GM13977 (cell line): ENCODE measurements around the gene IFITM10.
A peak's percentile ranks its signal among the peaks of the same experiment; 100 is the strongest.
"Not testable (repeated sequence)": the region's sequence is repeated elsewhere in the genome, so short reads cannot be mapped to it uniquely, and the experiment has no call there.

Experiments used
- DNase-seq: peaks from one replicate; pipeline ENCODE4 v3.0.0; 2012; ENCODE audit warnings: low spot score
- in situ Hi-C: fragments of 300-500 bp; cut with MboI; formaldehyde crosslinking; loops from one replicate; pipeline ENCODE4 v1.12.0; 2022; ENCODE audit warnings: low sequenced_read_pairs, low pct_unique_long_range_greater_than_20kb, mixed read lengths, inconsistent platforms; ENCODE audit not compliant: unreplicated experiment
- TF ChIP-seq, protein P1 (sequence below): IDR thresholded peaks from 2 replicates; pipeline ENCODE4 v1.5.1; 2012; ENCODE audit warnings: mild to moderate bottlenecking, control low read depth; ENCODE audit not compliant: insufficient read depth; ENCODE audit errors: extremely low read depth, missing control alignments

IFITM10 gene

DNA sequence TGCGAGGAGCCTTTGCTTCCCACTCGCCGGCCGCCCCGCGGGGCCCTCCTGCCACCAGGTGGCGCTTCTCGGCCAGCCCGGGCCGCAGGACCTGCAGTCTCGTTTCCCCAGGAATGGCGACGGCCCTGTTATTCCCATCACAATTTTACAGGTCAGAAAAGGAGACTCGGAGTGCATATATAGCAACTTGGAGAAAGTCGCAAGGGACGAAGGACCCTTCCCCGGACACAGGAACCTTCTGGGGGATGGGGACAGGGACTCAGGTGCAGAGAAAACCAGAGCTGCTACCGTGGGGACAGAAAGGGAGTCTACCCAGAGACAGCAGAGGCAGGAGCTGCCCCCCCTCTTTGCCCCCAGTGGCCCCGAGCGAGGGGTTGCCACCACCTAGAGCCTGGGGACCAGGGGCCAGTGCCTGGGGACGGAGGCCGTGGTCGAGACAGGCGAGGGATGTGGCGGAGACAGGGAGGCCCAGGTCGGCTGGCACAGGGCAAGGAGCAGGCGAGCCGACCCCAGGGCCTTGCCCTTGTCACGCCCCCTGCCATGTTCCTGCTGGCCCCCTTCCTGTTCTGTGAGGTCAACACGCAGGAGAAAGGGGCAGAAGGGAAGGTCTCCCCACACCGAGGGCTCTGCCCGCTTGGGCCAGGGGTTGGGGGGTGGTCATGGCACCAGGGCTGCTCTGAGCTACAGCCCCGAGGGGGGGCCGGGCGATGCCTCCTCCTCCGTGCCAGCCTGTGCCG, 56.9 kb downstream of the IFITM10 start:
- in situ Hi-C loops = loop anchor here (25.0 kb wide), 1 partner anchor 469 kb away; the partner anchor contains the start of genes INS and TH
- TF ChIP-seq, protein P1, sequence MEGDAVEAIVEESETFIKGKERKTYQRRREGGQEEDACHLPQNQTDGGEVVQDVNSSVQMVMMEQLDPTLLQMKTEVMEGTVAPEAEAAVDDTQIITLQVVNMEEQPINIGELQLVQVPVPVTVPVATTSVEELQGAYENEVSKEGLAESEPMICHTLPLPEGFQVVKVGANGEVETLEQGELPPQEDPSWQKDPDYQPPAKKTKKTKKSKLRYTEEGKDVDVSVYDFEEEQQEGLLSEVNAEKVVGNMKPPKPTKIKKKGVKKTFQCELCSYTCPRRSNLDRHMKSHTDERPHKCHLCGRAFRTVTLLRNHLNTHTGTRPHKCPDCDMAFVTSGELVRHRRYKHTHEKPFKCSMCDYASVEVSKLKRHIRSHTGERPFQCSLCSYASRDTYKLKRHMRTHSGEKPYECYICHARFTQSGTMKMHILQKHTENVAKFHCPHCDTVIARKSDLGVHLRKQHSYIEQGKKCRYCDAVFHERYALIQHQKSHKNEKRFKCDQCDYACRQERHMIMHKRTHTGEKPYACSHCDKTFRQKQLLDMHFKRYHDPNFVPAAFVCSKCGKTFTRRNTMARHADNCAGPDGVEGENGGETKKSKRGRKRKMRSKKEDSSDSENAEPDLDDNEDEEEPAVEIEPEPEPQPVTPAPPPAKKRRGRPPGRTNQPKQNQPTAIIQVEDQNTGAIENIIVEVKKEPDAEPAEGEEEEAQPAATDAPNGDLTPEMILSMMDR = peak; percentile 89
- DNase-seq = peak; percentile 86

DNA sequence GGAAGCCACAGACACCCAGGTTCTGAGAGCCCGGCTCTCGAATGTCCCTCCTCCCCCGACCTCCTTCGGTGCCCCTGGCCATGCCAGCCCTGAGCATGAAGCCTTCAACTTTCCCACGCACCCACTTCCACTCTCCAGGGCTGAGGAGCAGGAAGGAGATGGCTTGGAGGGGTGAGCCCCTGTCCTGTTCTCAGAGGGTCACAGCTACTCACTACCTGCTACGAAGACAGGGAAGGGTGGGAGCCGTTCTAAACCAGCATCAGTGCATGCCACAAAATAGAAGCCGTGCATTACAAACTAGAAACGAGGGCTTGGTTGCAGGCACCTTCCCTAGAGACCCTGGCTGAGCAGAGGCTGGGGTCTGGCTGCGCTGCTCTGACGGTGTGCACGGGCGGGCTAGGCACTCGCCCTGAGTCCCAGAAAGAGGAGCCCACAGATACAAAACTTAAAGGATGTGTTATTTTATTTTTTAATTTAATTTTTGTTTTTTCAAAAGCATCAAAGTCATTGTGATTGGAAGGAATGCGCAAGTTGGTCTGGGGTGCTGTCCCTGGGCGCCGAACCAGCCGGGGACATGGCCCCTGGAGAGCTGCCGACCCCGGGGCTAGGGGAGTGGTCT, 57.6 kb downstream of the IFITM10 start:
- in situ Hi-C loops = loop anchor here (25.0 kb wide), 1 partner anchor 469 kb away; the partner anchor contains the start of genes INS and TH
- TF ChIP-seq, protein P1 = no peak

DNA sequence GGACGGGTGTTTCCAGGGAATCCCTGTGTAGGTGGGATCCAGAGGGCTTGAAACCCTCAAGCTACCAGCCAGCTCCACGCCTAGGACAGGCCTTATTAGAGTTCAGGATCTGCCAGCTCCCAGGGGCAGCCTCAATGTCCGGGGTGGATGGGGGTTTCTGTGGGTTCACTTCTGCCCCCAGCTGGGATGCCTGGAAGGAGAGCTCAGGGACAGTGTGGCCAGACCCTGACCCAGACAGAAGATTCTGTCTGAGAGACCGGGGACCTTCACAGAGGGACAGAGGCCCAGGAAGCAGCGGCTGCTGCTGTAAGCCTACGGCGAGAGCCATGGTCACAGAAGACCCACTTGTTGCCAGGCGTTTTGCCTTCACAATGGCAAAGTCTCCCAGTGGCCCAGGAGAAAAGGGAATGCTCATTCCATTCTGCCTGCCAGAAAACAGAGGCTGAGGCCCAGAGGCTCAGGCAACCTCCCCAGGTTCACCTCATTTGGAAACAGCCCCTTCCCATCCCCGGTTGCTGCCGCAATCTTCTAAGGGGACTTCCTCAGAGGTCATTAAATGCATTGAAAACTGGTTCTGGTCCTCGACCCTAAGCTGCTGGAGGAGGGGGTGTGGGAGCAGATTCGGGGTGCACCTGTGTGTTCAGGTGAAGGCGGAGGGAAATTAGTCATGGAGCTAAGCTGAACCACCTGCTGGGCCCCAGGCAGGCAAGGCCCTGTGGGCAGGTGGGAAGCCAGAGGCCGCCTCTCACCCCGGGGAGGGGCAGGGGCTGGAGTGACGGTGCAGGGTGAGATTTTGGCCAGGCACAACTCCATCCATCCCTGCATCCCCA, 58.3 kb downstream of the IFITM10 start:
- in situ Hi-C loops = loop anchor here (25.0 kb wide), 1 partner anchor 470 kb away; the partner anchor contains the start of genes INS and TH
- TF ChIP-seq, protein P1 = no peak
- DNase-seq = no peak

More for the DNA sequence above, 57.6 kb downstream of the IFITM10 start:
- no peak for DNase-seq

DNA sequence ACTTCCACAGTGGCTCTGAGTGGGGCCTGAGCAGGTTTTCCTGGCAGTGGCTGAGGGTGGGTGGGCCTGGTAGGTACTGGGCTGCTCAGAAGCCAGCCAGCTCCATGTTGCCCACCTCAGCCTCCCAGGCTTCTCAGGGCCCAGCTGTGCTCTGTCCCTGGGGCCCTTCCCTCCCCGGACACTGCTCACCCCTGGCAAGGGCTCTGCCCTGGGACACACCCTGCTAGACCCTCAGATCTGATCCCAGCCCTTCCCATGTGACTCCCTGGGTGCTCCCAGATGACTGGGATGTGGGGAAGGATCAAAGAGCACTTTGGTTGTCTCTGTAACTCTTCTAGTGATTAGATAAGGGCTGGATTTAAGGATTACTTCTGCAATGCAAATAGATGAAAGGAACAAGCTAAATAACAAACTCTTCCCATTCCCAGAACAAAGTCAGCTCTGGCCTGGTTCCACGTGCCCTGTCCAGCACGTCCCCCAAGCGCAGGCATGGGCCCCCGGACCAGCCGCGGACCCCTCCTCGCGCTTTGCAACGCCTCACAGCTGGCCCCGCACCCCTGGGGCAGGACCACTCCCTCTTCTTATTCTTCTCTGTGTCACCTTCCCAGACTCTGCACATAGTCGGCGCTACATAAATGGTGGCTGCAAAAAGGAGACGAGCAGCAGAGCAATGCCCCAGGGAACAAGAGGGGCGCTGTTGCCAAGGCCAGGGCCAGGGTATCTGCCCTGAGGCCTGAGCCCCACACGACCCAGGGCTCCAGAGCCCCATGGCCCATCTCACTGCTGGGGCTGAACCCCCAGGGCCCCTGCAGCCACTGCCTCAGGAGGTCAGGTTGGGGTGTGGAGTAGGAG, 59.1 kb downstream of the IFITM10 start:
- TF ChIP-seq, protein P1 = no peak
- in situ Hi-C loops = loop anchor here (25.0 kb wide), 1 partner anchor 471 kb away; the partner anchor contains the start of genes INS and TH

DNA sequence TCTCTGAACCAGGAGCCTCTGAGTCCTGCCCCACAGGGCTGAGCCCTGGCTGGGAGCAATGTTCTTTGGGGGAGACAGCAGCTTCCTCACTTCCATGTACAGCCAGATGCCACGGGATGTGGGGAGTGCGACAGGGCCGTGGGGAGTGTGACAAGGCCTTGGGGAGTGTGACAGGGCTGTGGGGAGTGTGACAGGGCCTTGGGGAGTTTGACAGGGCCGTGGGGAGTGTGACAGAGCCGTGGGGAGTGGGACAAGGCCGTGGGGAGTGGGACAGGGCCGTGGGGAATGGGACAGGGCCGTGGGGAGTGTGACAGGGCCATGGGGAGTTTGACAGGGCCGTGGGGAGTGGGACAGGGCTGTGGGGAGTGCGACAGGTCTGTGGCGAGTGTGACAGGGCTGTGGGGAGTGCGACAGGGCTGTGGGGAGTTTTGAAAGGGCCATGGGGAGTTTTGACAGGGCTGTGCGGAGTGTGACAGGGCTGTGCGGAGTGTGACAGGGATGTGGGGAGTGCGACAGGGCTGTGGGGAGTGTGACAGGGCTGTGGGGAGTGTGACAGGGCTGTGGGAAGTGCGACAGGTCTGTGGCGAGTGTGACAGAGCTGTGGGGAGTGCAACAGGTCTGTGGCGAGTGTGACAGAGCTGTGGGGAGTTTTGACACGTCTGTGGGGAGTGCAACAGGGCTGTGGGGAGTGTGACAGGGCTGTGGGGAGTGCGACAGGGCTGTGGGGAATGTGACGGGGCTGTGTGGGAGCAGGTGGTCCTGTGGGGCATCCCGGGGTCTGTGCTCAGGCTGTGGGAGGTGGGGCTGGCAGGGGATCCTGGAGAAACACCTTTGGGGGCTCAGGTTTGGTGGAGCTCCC, 60.0 kb downstream of the IFITM10 start:
- in situ Hi-C loops = loop anchor here (25.0 kb wide), 1 partner anchor 472 kb away; the partner anchor contains the start of genes INS and TH

More for the DNA sequence above, 59.1 kb downstream of the IFITM10 start:
- DNase-seq = no peak

DNA sequence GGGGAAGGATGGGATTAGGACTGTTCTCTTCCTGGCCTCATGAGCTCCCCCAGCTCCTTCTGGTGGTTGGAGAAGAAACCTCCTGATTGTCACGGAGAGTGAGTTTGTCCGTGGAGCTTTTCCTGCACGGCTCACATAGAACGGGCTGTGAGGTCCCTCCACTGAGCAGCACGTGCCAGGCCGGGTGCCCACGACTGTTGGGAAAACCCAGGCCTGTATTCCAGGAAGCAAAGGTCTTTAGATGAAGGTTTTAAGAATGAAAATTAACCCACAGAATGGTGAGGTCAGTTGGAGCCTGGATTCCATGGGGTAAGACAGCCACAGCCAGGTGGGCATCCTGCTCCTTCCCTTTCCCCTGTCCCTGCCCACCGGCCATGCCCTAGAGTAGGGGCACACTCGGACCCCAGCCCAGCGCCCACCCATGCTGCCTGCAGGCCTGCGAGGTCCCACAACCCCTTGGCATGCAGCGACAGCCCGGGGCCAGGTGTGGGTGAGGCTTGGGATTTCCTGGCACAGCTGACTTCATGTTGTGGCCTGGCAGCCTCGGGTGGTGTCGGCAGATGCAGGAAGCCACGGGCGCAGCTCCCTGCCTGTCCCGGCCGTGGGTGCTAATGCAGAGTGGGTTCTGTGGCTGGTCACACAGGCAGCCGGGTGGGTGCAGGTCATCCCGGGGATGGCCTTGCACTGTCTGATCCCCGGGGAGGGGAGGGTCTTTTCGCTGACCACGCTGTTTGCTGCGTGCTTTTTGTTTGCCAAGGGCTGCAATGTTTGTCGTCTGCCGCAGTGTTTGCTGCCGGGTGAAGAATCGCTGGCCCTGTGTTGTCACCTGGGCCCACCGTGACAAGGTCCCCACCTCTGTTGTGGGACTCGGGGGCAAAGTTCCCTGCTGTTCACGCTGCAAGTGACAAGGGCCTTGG, 60.9 kb downstream of the IFITM10 start:
- in situ Hi-C loops = loop anchor here (25.0 kb wide), 1 partner anchor 473 kb away; the partner anchor contains the start of genes INS and TH
- not testable (repeated sequence) for DNase-seq

More for the DNA sequence above, 60.0 kb downstream of the IFITM10 start:
- TF ChIP-seq, protein P1 = no peak
- no peak for DNase-seq

DNA sequence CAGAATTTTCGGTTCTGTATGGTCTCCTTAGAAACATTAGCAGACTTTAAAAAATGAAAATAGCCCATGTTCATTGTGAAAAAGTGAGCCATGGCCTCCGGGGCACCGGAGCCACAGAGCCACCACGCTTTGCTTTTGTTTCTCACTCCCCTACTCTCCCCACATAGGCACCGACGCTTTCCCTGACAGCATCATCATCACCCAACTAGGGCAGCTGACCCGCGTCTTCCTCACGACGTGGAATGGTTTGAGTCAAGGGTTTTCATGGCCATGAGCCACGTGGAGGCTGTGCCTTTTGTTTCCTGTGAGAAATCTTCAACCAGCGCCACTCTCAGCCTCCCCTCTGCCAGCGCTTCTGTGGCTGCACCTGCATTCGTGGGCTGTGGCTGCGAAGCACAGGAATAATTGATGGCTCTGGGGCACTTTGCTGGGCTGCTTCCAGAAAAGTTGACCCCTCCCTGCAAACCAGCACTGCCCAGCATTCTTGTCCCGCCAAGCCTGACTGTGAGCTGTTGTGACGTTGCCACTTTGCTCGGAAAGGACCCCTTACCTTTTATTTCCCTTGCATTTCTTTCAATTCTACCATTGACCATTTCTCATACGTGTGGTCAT, 62.0 kb downstream of the IFITM10 start:
- in situ Hi-C loops = loop anchor here (25.0 kb wide), 1 partner anchor 474 kb away; the partner anchor contains the start of genes INS and TH

DNA sequence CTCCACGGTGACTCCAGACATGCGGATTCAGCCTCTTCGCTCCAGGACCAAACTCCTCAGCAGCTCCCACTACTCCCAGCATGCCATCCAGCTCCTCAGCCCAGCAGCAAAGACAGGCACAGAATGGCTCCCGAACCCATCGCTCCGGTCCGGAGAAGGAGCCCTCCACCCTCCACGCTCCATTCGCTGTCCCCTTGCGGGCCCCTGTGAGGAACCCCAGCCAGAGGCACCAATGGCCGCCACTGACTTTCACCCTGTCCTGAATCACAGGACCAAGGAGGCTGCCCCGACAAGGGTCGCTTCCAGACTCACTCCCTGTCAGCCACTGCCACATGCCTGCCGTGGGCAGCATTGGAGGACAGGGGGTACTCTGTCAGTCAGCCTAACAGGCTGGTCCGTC, 64.2 kb downstream of the IFITM10 start:
- in situ Hi-C loops = loop anchor here (25.0 kb wide), 1 partner anchor 476 kb away; the partner anchor contains the start of genes INS and TH
- not testable (repeated sequence) for DNase-seq

More for the DNA sequence above, 62.0 kb downstream of the IFITM10 start:
- not testable (repeated sequence) for DNase-seq
